Measurements from ENCODE around the gene LEF1.

DNA sequence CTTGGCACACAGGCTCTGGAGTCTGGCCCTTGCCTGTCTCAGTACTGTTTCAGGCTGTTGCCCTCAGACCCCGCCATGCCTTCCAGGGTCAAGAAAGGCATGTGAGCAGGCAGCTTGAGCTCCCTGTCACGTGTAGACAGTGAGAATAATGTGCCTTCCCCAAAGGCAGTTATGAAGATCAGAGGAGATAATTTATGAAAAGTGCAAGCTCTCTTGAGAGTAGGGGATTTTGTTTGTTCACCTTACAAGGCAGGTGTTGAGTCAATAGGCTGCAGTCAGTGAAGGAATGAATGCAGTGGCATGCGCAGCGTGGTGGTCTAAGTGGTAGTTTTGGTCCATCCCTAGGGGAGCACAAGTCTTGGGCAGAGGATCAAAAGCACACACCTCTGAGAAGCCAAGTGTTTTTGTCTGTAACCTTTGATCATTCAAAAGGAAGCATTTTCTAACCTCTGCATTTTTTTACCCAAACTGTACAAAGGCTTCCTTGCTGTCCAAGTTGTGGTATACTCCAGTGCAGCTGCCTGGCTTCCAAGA is 164.7 kb downstream of the LEF1 start:
- no peak for TF ChIP-seq POLR2A (IDR thresholded peaks at IDR 0.05)
- TF ChIP-seq CTCF (IDR thresholded peaks at IDR 0.05): no peak

Measured in heart left ventricle (tissue), 13 donors.